SK-N-MC (cell line): ENCODE measurements around the gene SLC5A5.

Source experiments
- EZH2 ChIP-seq: fragments of 200-600 bp; sonication (generic); IDR thresholded peaks from one replicate; pipeline ENCODE4 v1.6.1; 2017; ENCODE audit warnings: antibody characterized with exemption
- POLR2AphosphoS5 ChIP-seq: IDR thresholded peaks from 2 replicates; pipeline ENCODE4 v1.6.1; 2012; ENCODE audit warnings: mild to moderate bottlenecking, low read depth, low read length, borderline replicate concordance

DNA sequence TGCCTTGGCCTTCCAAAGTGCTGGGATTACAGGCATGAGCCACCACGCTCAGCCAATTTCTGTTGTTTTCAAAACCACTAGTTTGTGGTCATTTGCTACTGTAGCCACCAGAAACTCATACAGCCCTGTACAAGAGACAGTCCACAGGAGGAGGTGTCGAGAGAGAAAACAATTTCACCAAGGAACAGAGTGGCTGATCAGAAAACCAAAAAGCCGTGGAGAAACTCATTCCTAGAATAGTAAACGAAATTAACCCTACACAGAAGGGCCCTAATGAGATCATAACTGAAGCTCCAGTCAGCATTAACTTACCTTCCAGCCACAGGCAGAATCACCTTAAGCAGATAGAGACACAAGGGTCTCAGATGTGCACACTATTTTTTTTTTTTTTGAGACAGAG is 57.3 kb downstream of the SLC5A5 start:
- no peak for TF ChIP-seq EZH2
- no peak for TF ChIP-seq POLR2AphosphoS5
